ENCODE measurements around the gene IGF2R. TPM values are rescaled to one million over a fixed set of nuclear protein-coding genes. Genes with fewer than 3 reads are reported as not detected.

Gene IGF2R
- total and polyA plus RNA-seq, 2 experiments from 2014 or later: 61.2 to 132 TPM

- no peak for DNase-seq (ENCODE audit: low spot score)
- TF ChIP-seq EZH2phosphoT487 (IDR thresholded peaks at IDR 0.05; ENCODE audit: low read depth, severe bottlenecking, unreplicated experiment) (no peak), CTCF (IDR thresholded peaks at IDR 0.05; ENCODE audit: poor library complexity) (peak; percentile 31)
- no peaks in the 10 kb centered on the region for H3K36me3 ChIP-seq (replicated peaks; ENCODE audit: insufficient read depth, low read depth)
Measured at GRCh38 chr6:160102956-160103824, 134.3 kb downstream of the IGF2R start.

GRCh38 chr6:160103825-160104100 lies 134.9 kb downstream of the IGF2R start:
- Histone ChIP-seq H3K4me1 (ENCODE audit: insufficient read depth) (no peaks in the 10 kb centered on the region), H3K79me2 (no peaks in the 10 kb centered on the region), H3K36me3 (replicated peaks; ENCODE audit: insufficient read depth, low read depth) (no peaks in the 10 kb centered on the region), H3K4me3 (no peak overlapping the region), H3K9me2 (replicated peaks; ENCODE audit: insufficient read depth) (no peaks in the 10 kb centered on the region), H3K9me3 (ENCODE audit: low read depth) (no peaks in the 10 kb centered on the region), H2AFZ (no peak overlapping the region), H3K4me2 (no peak overlapping the region), H4K20me1 (ENCODE audit: insufficient read depth, poor library complexity, severe bottlenecking) (no peaks in the 10 kb centered on the region), H3K27me3 (no peaks in the 10 kb centered on the region), H3K27ac (no peak overlapping the region)
- WGBS (ENCODE audit: low lambda C conversion rate, missing lambda C conversion rate): 95% methylated on average over 7 of the region's 7 CpGs
- no peak for DNase-seq (ENCODE audit: low spot score)
- TF ChIP-seq EZH2 (IDR thresholded peaks at IDR 0.05; ENCODE audit: borderline replicate concordance): no peak
- no peak for TF ChIP-seq CTCF (IDR thresholded peaks at IDR 0.05; ENCODE audit: poor library complexity)
- TF ChIP-seq EZH2phosphoT487 (IDR thresholded peaks at IDR 0.05; ENCODE audit: low read depth, severe bottlenecking, unreplicated experiment): no peak

More at GRCh38 chr6:160102956-160103824, 134.3 kb downstream of the IGF2R start:
- Histone ChIP-seq H4K20me1 (ENCODE audit: insufficient read depth, poor library complexity, severe bottlenecking) (no peaks in the 10 kb centered on the region), H3K27ac (no peak overlapping the region), H3K27me3 (no peaks in the 10 kb centered on the region), H3K4me3 (no peak overlapping the region), H3K4me2 (no peak overlapping the region), H3K79me2 (no peaks in the 10 kb centered on the region), H2AFZ (no peak overlapping the region), H3K9me3 (ENCODE audit: low read depth) (no peaks in the 10 kb centered on the region), H3K9me2 (replicated peaks; ENCODE audit: insufficient read depth) (no peaks in the 10 kb centered on the region), H3K4me1 (ENCODE audit: insufficient read depth) (no peaks in the 10 kb centered on the region)
- 92% methylated on average over 14 of the region's 14 CpGs for WGBS (ENCODE audit: low lambda C conversion rate, missing lambda C conversion rate)

GRCh38 chr6:160104821-160105517 lies 136.1 kb downstream of the IGF2R start:
- TF ChIP-seq EZH2phosphoT487 (IDR thresholded peaks at IDR 0.05; ENCODE audit: low read depth, severe bottlenecking, unreplicated experiment) (no peak), CTCF (IDR thresholded peaks at IDR 0.05; ENCODE audit: poor library complexity) (no peak), EZH2 (IDR thresholded peaks at IDR 0.05; ENCODE audit: borderline replicate concordance) (no peak)
- WGBS (ENCODE audit: low lambda C conversion rate, missing lambda C conversion rate): 98% methylated on average over 20 of the region's 20 CpGs

More at GRCh38 chr6:160104821-160105517, 136.1 kb downstream of the IGF2R start:
- Histone ChIP-seq H3K4me1 (ENCODE audit: insufficient read depth) (no peaks in the 10 kb centered on the region), H3K4me2 (no peak overlapping the region), H3K9me2 (replicated peaks; ENCODE audit: insufficient read depth) (no peaks in the 10 kb centered on the region), H3K27ac (no peak overlapping the region), H4K20me1 (ENCODE audit: insufficient read depth, poor library complexity, severe bottlenecking) (no peaks in the 10 kb centered on the region), H3K79me2 (no peaks in the 10 kb centered on the region), H2AFZ (no peak overlapping the region), H3K4me3 (no peak overlapping the region), H3K27me3 (no peaks in the 10 kb centered on the region), H3K36me3 (replicated peaks; ENCODE audit: insufficient read depth, low read depth) (no peaks in the 10 kb centered on the region), H3K9me3 (ENCODE audit: low read depth) (no peaks in the 10 kb centered on the region)
- no peak for DNase-seq (ENCODE audit: low spot score)
